Measurements from ENCODE around the gene ADAM30.

The ADAM30 gene

DNA sequence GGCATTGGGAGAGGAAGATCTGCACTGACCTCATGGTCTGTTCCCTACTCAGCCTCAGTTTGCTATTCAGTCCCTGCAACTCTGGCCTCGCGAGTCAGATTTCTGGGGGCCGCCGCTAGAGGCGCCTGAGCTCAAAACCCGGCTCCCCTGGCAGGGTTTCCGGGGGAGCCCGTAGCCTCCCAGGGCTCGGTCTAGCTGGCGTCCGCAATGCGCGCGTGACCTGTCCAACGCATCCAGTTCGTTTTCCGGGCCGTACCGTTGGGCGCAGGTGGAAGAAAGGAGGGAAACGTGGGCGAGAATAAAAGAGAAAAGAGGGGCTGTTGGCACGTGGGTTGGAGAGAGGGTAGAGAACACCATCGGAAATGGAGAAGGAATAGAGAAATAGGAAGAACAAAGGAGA lies at the start of gene ADAM30:
ADAM30 (minus strand) TSS at position 213 of the 400 bp plus-strand sequence; CDS start at position 34, 179 bp downstream.
- TF ChIP-seq, protein P1, sequence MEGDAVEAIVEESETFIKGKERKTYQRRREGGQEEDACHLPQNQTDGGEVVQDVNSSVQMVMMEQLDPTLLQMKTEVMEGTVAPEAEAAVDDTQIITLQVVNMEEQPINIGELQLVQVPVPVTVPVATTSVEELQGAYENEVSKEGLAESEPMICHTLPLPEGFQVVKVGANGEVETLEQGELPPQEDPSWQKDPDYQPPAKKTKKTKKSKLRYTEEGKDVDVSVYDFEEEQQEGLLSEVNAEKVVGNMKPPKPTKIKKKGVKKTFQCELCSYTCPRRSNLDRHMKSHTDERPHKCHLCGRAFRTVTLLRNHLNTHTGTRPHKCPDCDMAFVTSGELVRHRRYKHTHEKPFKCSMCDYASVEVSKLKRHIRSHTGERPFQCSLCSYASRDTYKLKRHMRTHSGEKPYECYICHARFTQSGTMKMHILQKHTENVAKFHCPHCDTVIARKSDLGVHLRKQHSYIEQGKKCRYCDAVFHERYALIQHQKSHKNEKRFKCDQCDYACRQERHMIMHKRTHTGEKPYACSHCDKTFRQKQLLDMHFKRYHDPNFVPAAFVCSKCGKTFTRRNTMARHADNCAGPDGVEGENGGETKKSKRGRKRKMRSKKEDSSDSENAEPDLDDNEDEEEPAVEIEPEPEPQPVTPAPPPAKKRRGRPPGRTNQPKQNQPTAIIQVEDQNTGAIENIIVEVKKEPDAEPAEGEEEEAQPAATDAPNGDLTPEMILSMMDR (conservative IDR thresholded peaks at IDR 0.05; ENCODE audit: control insufficient read depth, insufficient read depth, low read depth, low read length) = no peak
- H3K4me3 ChIP-seq (ENCODE audit: control insufficient read depth, low read depth, low read length) = no peak within 1 kb of the TSS
- no peak for DNase-seq (ENCODE audit: low read depth)

DNA sequence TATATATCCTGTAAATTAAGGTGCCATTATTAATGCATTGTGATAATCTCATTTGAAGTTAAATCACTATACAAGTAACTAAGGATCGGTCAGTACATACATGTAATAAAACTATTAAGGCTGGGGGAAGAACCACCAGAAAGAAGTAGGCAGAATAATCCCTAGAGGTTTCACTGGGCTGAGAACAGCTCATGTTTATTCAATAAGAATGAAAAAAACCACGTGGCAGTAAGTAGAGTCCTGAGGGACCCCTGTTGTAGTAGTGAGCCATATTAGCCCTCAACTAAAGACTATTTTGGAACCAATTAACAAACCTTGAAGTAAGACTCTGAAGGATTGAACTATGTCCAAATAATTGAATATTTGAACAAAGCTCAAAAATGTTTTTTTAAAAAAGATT lies 46.9 kb upstream of the ADAM30 start:
- TF ChIP-seq, protein P1 (conservative IDR thresholded peaks at IDR 0.05; ENCODE audit: control insufficient read depth, insufficient read depth, low read depth, low read length) = no peak

DNA sequence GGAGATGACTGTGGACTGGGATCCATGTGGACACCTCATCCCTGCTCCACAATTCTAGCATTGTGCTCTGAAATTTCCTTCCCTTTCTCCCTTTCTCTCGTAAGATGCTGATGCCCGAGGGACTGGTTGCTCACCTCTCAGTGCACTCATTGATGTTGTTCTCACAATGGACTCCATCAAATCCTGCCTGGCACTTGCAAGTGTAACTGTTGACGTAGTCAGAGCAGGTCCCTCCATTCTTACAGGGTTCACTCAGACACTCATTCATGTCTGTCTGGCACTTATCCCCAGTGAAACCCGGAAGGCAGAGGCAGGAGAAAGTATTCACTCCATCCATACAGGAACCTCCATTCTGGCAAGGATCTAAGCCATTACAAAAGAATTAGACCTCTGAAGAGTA lies 45.1 kb upstream of the ADAM30 start:
- TF ChIP-seq, protein P1 (conservative IDR thresholded peaks at IDR 0.05; ENCODE audit: control insufficient read depth, insufficient read depth, low read depth, low read length) = no peak
- no peak for DNase-seq (ENCODE audit: low read depth)
- no peak overlapping the region for H3K4me3 ChIP-seq (ENCODE audit: control insufficient read depth, low read depth, low read length)

More for the DNA sequence above, 46.9 kb upstream of the ADAM30 start:
- DNase-seq (ENCODE audit: low read depth) = peak; percentile 75
- H3K4me3 ChIP-seq (ENCODE audit: control insufficient read depth, low read depth, low read length) = no peak overlapping the region

DNA sequence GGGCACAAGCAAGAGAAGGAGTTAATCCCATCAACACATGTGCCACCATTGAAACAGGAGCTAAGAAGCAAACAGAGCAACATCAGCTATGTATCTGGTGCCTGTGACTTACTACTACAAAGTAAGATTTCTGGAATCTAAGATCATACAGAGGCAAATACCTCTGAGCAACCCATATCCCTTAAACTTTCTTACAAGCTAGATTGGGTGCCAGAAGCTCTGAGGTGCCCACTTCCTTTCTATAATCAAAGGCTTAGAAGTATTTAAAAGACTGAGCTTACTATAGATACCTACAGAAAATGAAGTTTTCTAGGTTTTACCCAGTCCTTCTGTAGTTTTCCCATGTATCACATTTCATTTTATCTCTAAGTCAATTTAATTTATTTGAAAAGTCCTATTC lies 44.4 kb upstream of the ADAM30 start:
- no peak for DNase-seq (ENCODE audit: low read depth)
- H3K4me3 ChIP-seq (ENCODE audit: control insufficient read depth, low read depth, low read length) = no peak overlapping the region
- TF ChIP-seq, protein P1 (conservative IDR thresholded peaks at IDR 0.05; ENCODE audit: control insufficient read depth, insufficient read depth, low read depth, low read length) = no peak

DNA sequence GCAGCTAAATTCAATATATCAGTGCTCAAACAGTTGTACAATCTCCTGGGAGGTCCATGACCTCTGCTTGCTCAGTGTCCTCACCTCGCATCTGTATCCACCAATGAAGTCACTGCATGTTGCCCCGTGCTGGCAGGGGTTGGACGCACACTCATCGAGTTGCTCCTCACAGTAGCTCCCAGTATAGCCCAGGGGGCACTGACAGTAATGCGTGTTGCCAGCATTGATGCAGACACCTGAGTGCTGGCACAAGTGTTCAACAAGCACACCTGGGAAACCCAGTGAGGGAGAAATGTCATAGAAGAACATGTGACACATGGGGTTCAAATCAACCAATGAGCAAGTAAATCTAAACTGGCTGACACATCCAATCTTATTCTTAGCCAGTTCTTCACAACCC lies 40.9 kb upstream of the ADAM30 start:
- TF ChIP-seq, protein P1 (conservative IDR thresholded peaks at IDR 0.05; ENCODE audit: control insufficient read depth, insufficient read depth, low read depth, low read length) = no peak
- no peak for DNase-seq (ENCODE audit: low read depth)
- no peak overlapping the region for H3K4me3 ChIP-seq (ENCODE audit: control insufficient read depth, low read depth, low read length)

DNA sequence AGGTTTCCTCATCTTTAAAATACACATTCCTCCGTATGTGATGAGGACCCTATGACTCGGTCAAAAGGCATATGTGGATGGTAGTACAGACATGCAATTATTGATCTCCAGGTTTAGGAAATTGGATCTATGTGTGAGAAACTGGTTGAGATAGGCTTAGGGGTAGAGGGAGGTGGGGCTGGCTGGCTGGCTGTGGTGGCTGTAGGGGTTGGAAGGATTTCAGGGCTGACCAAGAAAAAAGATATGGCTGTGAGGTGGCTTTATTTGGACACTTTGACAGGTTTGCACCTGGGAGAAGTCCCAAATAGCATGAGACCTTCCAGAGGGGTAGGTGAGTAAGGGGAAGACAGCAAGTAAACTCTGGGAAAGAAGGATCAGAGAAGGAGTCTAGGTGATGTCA lies 39.6 kb upstream of the ADAM30 start:
- no peak overlapping the region for H3K4me3 ChIP-seq (ENCODE audit: control insufficient read depth, low read depth, low read length)
- DNase-seq (ENCODE audit: low read depth) = no peak
- TF ChIP-seq, protein P1 (conservative IDR thresholded peaks at IDR 0.05; ENCODE audit: control insufficient read depth, insufficient read depth, low read depth, low read length) = no peak

DNA sequence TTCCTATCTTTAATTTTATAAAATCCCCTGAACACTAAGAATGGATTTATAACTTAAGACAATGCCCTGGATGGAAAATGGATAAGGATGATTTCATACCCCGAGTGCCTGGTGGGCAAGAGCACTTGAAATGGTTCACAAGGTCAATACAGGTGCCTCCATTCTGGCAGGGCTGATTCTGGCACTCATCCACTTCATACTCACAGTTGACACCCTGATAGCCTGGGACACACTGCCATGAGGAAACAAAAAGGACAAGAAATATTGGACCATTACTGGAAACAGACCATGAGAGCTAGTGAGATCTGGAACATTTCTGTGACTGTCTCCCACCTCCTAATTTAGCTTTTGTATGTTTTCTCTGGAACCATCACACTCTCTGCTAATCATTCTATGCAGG lies 39.1 kb upstream of the ADAM30 start:
- no peak overlapping the region for H3K4me3 ChIP-seq (ENCODE audit: control insufficient read depth, low read depth, low read length)
- no peak for DNase-seq (ENCODE audit: low read depth)
- TF ChIP-seq, protein P1 (conservative IDR thresholded peaks at IDR 0.05; ENCODE audit: control insufficient read depth, insufficient read depth, low read depth, low read length) = no peak

All from fibroblast of mammary gland (primary cell).